HCT116 (cell line): ENCODE data around the gene HVCN1. TPM values are rescaled to one million over a fixed set of nuclear protein-coding genes. Genes with fewer than 3 reads are reported as not detected.

Experiments used
- ATAC-seq: fragments of 200-7000 bp; cut with Tn5 transposase; 2 replicates; pipeline ENCODE4 v1.9.1; 2020; ENCODE audit warnings: mild to moderate bottlenecking, moderate library complexity
- BruUV-seq: library from RNA; stranded (reverse); fragments of 400-500 nt; replicated peaks from 2 replicates; lab custom pipeline; 2021; lab: Mats Ljungman, UMichigan
- CTCF ChIA-PET: fragments of 300-600 bp; sonication (Branson Sonifier 250); formaldehyde crosslinking; loops from one replicate; lab custom pipeline; 2021; ENCODE audit warnings: antibody characterized with exemption; lab: Charles Lee
- POLR2A ChIA-PET: fragments of 300-600, 350-600 bp; sonication (Branson Sonifier 250); formaldehyde crosslinking; loops from one replicate; lab custom pipeline; 2021; ENCODE audit warnings: antibody characterized with exemption; lab: Charles Lee
- RAD21 ChIA-PET, 2 experiments: fragments of 300-600 bp; sonication (Branson Sonifier 250); formaldehyde crosslinking; loops; one replicate each; lab custom pipeline; 2023; ENCODE audit warnings: low total read pairs in 2 of 2; ENCODE audit not compliant: uncharacterized antibody in 2 of 2, unreplicated experiment in 2 of 2, low non-redundant PET in 1 of 2; lab: Charles Lee
- DNase-seq: peaks from one replicate; pipeline ENCODE4 v3.0.0-alpha.2; 2010; ENCODE audit warnings: low read depth, low spot score
- H2AFZ ChIP-seq: fragments of 200-600 bp; shearing (Covaris generic), sonication (generic); 2 replicates; pipeline ENCODE4 v1.6.1; 2017; ENCODE audit warnings: low read depth, mixed run types, mixed read lengths, antibody characterized with exemption, low read length; ENCODE audit not compliant: poor library complexity, severe bottlenecking
- H3K27ac ChIP-seq: 2 replicates; pipeline ENCODE4 v1.5.1; 2012; ENCODE audit warnings: low read depth, low read length
- H3K27me3 ChIP-seq: fragments of 200-600 bp; sonication (generic); 2 replicates; pipeline ENCODE4 v1.6.1; 2016; ENCODE audit warnings: mixed run types, low read length, mixed read lengths; ENCODE audit not compliant: insufficient read depth
- H3K36me3 ChIP-seq, 2 experiments: fragments of 200-500 bp in 1 of 2; fragments of 200-600 bp in 1 of 2; sonication (Bioruptor generic) in 1 of 2; sonication (generic) in 1 of 2; 2 replicates each; pipeline versions ENCODE4 v1.5.1 to v1.6.1; 2014 to 2016; ENCODE audit warnings: low read length in 2 of 2, inconsistent platforms in 1 of 2, mixed read lengths in 1 of 2, mixed run types in 1 of 2; ENCODE audit not compliant: insufficient read depth in 2 of 2, control insufficient read depth in 1 of 2
- H3K4me1 ChIP-seq, 2 experiments: fragments of 200-600 bp in 1 of 2; sonication (generic) in 1 of 2; 2 replicates each; pipeline versions ENCODE4 v1.5.1 to v1.6.1; 2012 to 2017; ENCODE audit warnings: low read length in 2 of 2, inconsistent platforms in 1 of 2, mild to moderate bottlenecking in 1 of 2, mixed read lengths in 1 of 2, mixed run types in 1 of 2, moderate library complexity in 1 of 2; ENCODE audit not compliant: insufficient read depth in 2 of 2, control insufficient read depth in 1 of 2
- H3K4me2 ChIP-seq: fragments of 200-600 bp; sonication (generic); 2 replicates; pipeline ENCODE4 v1.6.1; 2017; ENCODE audit warnings: mixed run types, low read length, mixed read lengths
- H3K4me3 ChIP-seq, 2 experiments: fragments of 200-600 bp in 1 of 2; sonication (generic) in 1 of 2; replicated peaks in 1 of 2; 2 replicates each; pipeline ENCODE4 v1.5.1; 2011 to 2016; ENCODE audit warnings: low read length in 2 of 2, control low read depth in 1 of 2, low read depth in 1 of 2, mild to moderate bottlenecking in 1 of 2, mixed read lengths in 1 of 2, mixed run types in 1 of 2
- H3K79me2 ChIP-seq: fragments of 200-600 bp; sonication (generic); 2 replicates; pipeline ENCODE4 v1.6.1; 2017; ENCODE audit warnings: mild to moderate bottlenecking, mixed run types, low read length, moderate library complexity, mixed read lengths; ENCODE audit not compliant: insufficient read depth
- H3K9ac ChIP-seq: fragments of 200-600 bp; sonication (generic); 2 replicates; pipeline ENCODE4 v1.6.1; 2016; ENCODE audit warnings: low read length, mixed read lengths
- H3K9me2 ChIP-seq: fragments of 200-600 bp; sonication (generic), shearing (Covaris generic); 2 replicates; pipeline ENCODE4 v1.6.1; 2017; ENCODE audit warnings: mixed run types, mild to moderate bottlenecking, moderate library complexity; ENCODE audit not compliant: insufficient read depth
- H3K9me3 ChIP-seq, 2 experiments: fragments of 200-500 bp in 1 of 2; fragments of 200-600 bp in 1 of 2; sonication (Bioruptor generic) in 1 of 2; sonication (generic) in 1 of 2; 2 replicates each; pipeline ENCODE4 v1.6.1; 2014 to 2017; ENCODE audit warnings: low read length in 2 of 2, mixed read lengths in 2 of 2, inconsistent platforms in 1 of 2, low read depth in 1 of 2, mild to moderate bottlenecking in 1 of 2, mixed run types in 1 of 2, moderate library complexity in 1 of 2; ENCODE audit not compliant: control insufficient read depth in 1 of 2, insufficient read depth in 1 of 2
- H4K20me1 ChIP-seq: fragments of 200-600 bp; sonication (generic), shearing (Covaris generic); 2 replicates; pipeline ENCODE4 v1.6.1; 2017; ENCODE audit warnings: mixed run types, mild to moderate bottlenecking, moderate library complexity; ENCODE audit not compliant: insufficient read depth
- CBX3 ChIP-seq: IDR thresholded peaks from 2 replicates; pipeline ENCODE4 v1.6.1; 2012; ENCODE audit warnings: low read depth
- EGR1 ChIP-seq: IDR thresholded peaks from 2 replicates; pipeline ENCODE4 v1.6.1; 2012; ENCODE audit warnings: low read depth
- ELF1 ChIP-seq: IDR thresholded peaks from 2 replicates; pipeline ENCODE4 v1.6.1; 2012; ENCODE audit warnings: low read depth, borderline replicate concordance
- EZH2 ChIP-seq: fragments of 200-600 bp; sonication (generic); IDR thresholded peaks from 2 replicates; pipeline ENCODE4 v1.6.1; 2017; ENCODE audit warnings: antibody characterized with exemption, mixed run types
- EZH2phosphoT487 ChIP-seq: fragments of 200-600 bp; IDR thresholded peaks from 2 replicates; pipeline ENCODE4 v1.6.1; 2018; ENCODE audit warnings: antibody characterized with exemption, borderline replicate concordance
- FOSL1 ChIP-seq: IDR thresholded peaks from 2 replicates; pipeline ENCODE4 v1.6.1; 2012; ENCODE audit warnings: low read depth
- JUND ChIP-seq: IDR thresholded peaks from 2 replicates; pipeline ENCODE4 v1.6.1; 2012
- RAD21 ChIP-seq: IDR thresholded peaks from 2 replicates; pipeline ENCODE4 v1.6.1; 2012; ENCODE audit warnings: low read depth, mild to moderate bottlenecking
- SIN3A ChIP-seq: IDR thresholded peaks from 2 replicates; pipeline ENCODE4 v1.6.1; 2012; ENCODE audit warnings: low read depth
- SP1 ChIP-seq: IDR thresholded peaks from 2 replicates; pipeline ENCODE4 v1.6.1; 2012; ENCODE audit warnings: low read depth
- SRF ChIP-seq: IDR thresholded peaks from 2 replicates; pipeline ENCODE4 v1.6.1; 2012; ENCODE audit warnings: low read depth
- TCF7L2 ChIP-seq: IDR thresholded peaks from 2 replicates; pipeline ENCODE4 v1.7.0; 2011; ENCODE audit warnings: borderline replicate concordance, inconsistent platforms; ENCODE audit not compliant: insufficient read depth, insufficient read length; ENCODE audit errors: extremely low read depth
- YY1 ChIP-seq: IDR thresholded peaks from 2 replicates; pipeline ENCODE4 v1.6.1; 2011; ENCODE audit warnings: low read length, low read depth, moderate library complexity, mild to moderate bottlenecking; ENCODE audit not compliant: insufficient replicate concordance; ENCODE audit errors: extremely low read depth
- ZBTB33 ChIP-seq: IDR thresholded peaks from 2 replicates; pipeline ENCODE4 v1.6.1; 2011; ENCODE audit warnings: mild to moderate bottlenecking, low read length, moderate library complexity; ENCODE audit not compliant: insufficient replicate concordance; ENCODE audit errors: extremely low read depth
- ZFX ChIP-seq: fragments of 450-650 bp; IDR thresholded peaks from 2 replicates; pipeline ENCODE4 v1.6.1; 2017
- ZNF274 ChIP-seq: fragments of 200-500 bp; sonication (Bioruptor generic); IDR thresholded peaks from 2 replicates; pipeline ENCODE4 v1.6.1; 2014; ENCODE audit warnings: mild to moderate bottlenecking, low read depth, low read length, inconsistent platforms
- intact Hi-C: fragments of 100-400 bp; cut with micrococcal nuclease; formaldehyde crosslinking; loops from 2 replicates; pipeline ENCODE4 v1.10.0; 2022
- total RNA-seq: library from RNA; stranded (reverse); gene quantifications from one replicate; pipeline ENCODE4 v1.2.1, GENCODE V29; 2021; ENCODE audit not compliant: unreplicated experiment
- TF ChIP-seq, protein P1 (sequence below): IDR thresholded peaks from 2 replicates; pipeline ENCODE4 v1.6.1; 2012; ENCODE audit warnings: low read depth
- TF ChIP-seq, protein P2 (sequence below), 3 experiments: fragments of 200-600 bp in 1 of 3; sonication (generic) in 1 of 3; IDR thresholded peaks in 2 of 3; conservative IDR thresholded peaks in 1 of 3; 2 replicates each; pipeline ENCODE4 v1.5.1; 2012 to 2017; ENCODE audit warnings: low read depth in 2 of 3, low read length in 2 of 3, antibody characterized with exemption in 1 of 3, borderline replicate concordance in 1 of 3, control low read depth in 1 of 3, mild to moderate bottlenecking in 1 of 3, mixed read lengths in 1 of 3, mixed run types in 1 of 3, moderate library complexity in 1 of 3; ENCODE audit not compliant: insufficient read depth in 1 of 3
- TF ChIP-seq, protein P3 (sequence below): IDR thresholded peaks from 2 replicates; pipeline ENCODE4 v1.6.1; 2012

Gene HVCN1
- total RNA-seq, 1 experiment from 2014 or later: 0.15 TPM

DNA sequence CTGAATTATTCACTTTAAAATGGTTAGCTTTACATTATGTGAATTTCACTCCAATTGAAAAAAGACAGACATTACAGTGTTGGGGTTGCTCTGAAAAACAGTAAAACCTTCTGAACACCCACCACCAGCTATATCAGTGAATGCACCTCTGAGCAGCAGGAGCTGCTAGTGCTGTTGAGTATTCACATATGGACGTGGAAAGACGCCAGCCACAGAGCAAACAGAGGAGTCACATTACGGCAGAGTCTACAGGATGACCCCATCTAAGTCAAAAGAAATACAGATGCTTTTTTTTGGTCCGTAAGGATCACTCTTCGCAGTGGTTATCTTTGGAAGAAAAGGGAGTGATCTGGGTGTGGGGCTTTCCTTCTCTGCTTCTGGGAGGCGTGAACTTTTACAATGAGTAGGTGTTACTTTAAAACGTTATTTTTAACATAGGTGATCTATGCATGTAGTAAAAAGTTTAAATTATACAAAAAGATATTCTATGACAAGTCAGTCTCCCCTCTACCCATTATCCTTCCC, 4.5 kb downstream of the HVCN1 start:
- TF ChIP-seq ZFX (no peak), SIN3A (no peak), JUND (no peak), YY1 (no peak), ZNF274 (no peak), EGR1 (no peak), CBX3 (no peak), FOSL1 (no peak), EZH2 (no peak), ZBTB33 (no peak), EZH2phosphoT487 (no peak), ELF1 (no peak), RAD21 (no peak), SRF (no peak), SP1 (no peak), TCF7L2 (no peak)
- TF ChIP-seq, protein P1, sequence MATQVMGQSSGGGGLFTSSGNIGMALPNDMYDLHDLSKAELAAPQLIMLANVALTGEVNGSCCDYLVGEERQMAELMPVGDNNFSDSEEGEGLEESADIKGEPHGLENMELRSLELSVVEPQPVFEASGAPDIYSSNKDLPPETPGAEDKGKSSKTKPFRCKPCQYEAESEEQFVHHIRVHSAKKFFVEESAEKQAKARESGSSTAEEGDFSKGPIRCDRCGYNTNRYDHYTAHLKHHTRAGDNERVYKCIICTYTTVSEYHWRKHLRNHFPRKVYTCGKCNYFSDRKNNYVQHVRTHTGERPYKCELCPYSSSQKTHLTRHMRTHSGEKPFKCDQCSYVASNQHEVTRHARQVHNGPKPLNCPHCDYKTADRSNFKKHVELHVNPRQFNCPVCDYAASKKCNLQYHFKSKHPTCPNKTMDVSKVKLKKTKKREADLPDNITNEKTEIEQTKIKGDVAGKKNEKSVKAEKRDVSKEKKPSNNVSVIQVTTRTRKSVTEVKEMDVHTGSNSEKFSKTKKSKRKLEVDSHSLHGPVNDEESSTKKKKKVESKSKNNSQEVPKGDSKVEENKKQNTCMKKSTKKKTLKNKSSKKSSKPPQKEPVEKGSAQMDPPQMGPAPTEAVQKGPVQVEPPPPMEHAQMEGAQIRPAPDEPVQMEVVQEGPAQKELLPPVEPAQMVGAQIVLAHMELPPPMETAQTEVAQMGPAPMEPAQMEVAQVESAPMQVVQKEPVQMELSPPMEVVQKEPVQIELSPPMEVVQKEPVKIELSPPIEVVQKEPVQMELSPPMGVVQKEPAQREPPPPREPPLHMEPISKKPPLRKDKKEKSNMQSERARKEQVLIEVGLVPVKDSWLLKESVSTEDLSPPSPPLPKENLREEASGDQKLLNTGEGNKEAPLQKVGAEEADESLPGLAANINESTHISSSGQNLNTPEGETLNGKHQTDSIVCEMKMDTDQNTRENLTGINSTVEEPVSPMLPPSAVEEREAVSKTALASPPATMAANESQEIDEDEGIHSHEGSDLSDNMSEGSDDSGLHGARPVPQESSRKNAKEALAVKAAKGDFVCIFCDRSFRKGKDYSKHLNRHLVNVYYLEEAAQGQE: no peak
- TF ChIP-seq, protein P2, sequence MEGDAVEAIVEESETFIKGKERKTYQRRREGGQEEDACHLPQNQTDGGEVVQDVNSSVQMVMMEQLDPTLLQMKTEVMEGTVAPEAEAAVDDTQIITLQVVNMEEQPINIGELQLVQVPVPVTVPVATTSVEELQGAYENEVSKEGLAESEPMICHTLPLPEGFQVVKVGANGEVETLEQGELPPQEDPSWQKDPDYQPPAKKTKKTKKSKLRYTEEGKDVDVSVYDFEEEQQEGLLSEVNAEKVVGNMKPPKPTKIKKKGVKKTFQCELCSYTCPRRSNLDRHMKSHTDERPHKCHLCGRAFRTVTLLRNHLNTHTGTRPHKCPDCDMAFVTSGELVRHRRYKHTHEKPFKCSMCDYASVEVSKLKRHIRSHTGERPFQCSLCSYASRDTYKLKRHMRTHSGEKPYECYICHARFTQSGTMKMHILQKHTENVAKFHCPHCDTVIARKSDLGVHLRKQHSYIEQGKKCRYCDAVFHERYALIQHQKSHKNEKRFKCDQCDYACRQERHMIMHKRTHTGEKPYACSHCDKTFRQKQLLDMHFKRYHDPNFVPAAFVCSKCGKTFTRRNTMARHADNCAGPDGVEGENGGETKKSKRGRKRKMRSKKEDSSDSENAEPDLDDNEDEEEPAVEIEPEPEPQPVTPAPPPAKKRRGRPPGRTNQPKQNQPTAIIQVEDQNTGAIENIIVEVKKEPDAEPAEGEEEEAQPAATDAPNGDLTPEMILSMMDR (IDR thresholded peaks at IDR 0.05 in 2 of 3, conservative IDR thresholded peaks at IDR 0.05 in 1 of 3; ENCODE audit: borderline replicate concordance in 1 of 3, insufficient read depth in 1 of 3, low read depth in 2 of 3, low read length in 2 of 3): no peak
- TF ChIP-seq, protein P3, sequence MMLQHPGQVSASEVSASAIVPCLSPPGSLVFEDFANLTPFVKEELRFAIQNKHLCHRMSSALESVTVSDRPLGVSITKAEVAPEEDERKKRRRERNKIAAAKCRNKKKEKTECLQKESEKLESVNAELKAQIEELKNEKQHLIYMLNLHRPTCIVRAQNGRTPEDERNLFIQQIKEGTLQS: no peak
- intact Hi-C loops: no loop called here
- H3K9me2 ChIP-seq: no peaks in the 10 kb centered on the region
- no peaks in the 10 kb centered on the region for H3K79me2 ChIP-seq
- ChIA-PET CTCF (no interaction called here), POLR2A (no interaction called here), RAD21 (no interaction called here)
- H3K27ac ChIP-seq: no peak overlapping the region
- no peak overlapping the region for H3K4me2 ChIP-seq
- 0 out of 2 replicates have a peak, but pooled peaks cover 5% of the 10 kb centered on the region for H3K27me3 ChIP-seq
- H4K20me1 ChIP-seq: no peaks in the 10 kb centered on the region
- ATAC-seq (no peak), DNase-seq (no peak)
- H3K9me3 ChIP-seq: no peaks in the 10 kb centered on the region
- H3K36me3 ChIP-seq: no peaks in the 10 kb centered on the region
- no peak overlapping the region for H2AFZ ChIP-seq
- H3K4me1 ChIP-seq: no peaks in the 10 kb centered on the region
- no peak overlapping the region for H3K9ac ChIP-seq
- no TSS peak for BruUV-seq
- H3K4me3 ChIP-seq: no peak overlapping the region
